Stimulated activated CD8-positive, alpha-beta memory T cell treated with anti-CD3 and anti-CD28 coated beads, Interleukin-12 subunit alpha, Interleukin-12 subunit beta, amount 100 ng/mL, for 1 hour (primary cell): Measurements from ENCODE around the gene COL9A3.

Experiments used
- DNase-seq: peaks from one replicate; pipeline ENCODE4 v3.0.0-alpha.2; 2020; ENCODE audit warnings: low read depth

The COL9A3 gene

GRCh38 chr20:62778601-62779416 lies 38.0 kb upstream of the COL9A3 start:
- DNase-seq, result no peak

GRCh38 chr20:62779417-62779685 lies 37.5 kb upstream of the COL9A3 start:
- DNase-seq, result no peak

GRCh38 chr20:62780204-62780603 lies 36.6 kb upstream of the COL9A3 start:
- DNase-seq, result no peak

- DNase-seq, result no peak
Observed at GRCh38 chr20:62780696-62781095, 36.2 kb upstream of the COL9A3 start.

- DNase-seq, result no peak
Observed at GRCh38 chr20:62782149-62782892, 34.5 kb upstream of the COL9A3 start.

GRCh38 chr20:62782893-62783278 lies 34.0 kb upstream of the COL9A3 start:
- DNase-seq, result no peak

GRCh38 chr20:62784497-62784896 lies 32.4 kb upstream of the COL9A3 start:
- DNase-seq, result no peak

- DNase-seq, result no peak
Observed at GRCh38 chr20:62785393-62785792, 31.5 kb upstream of the COL9A3 start.

- DNase-seq, result no peak
Observed at GRCh38 chr20:62786157-62786556, 30.7 kb upstream of the COL9A3 start.

- no peak for DNase-seq
Observed at GRCh38 chr20:62787321-62787720, 29.5 kb upstream of the COL9A3 start.

GRCh38 chr20:62787866-62788265 lies 29.0 kb upstream of the COL9A3 start:
- DNase-seq, result no peak

GRCh38 chr20:62788607-62789006 lies 28.2 kb upstream of the COL9A3 start:
- no peak for DNase-seq

GRCh38 chr20:62790075-62790474 lies 26.8 kb upstream of the COL9A3 start:
- no peak for DNase-seq

- no peak for DNase-seq
Observed at GRCh38 chr20:62791301-62792181, 25.3 kb upstream of the COL9A3 start.

- no peak for DNase-seq
Observed at GRCh38 chr20:62792182-62792939, 24.5 kb upstream of the COL9A3 start.

- no peak for DNase-seq
Observed at GRCh38 chr20:62792940-62793756, 23.7 kb upstream of the COL9A3 start.

GRCh38 chr20:62793757-62794006 lies 23.2 kb upstream of the COL9A3 start:
- DNase-seq, result no peak

- DNase-seq, result peak; percentile 88
Observed at GRCh38 chr20:62794007-62794724, 22.7 kb upstream of the COL9A3 start.

GRCh38 chr20:62795023-62795761 lies 21.7 kb upstream of the COL9A3 start:
- no peak for DNase-seq
